ENCODE data around the gene NXPH4. TPM values are rescaled to one million over a fixed set of nuclear protein-coding genes. Genes with fewer than 3 reads are reported as not detected.

Gene NXPH4
- total and polyA plus RNA-seq, 10 of the 15 experiments (the other 5 are each of a cell fraction or from before 2014, with no cell fraction given) = 0.03 to 0.26 TPM; not detected in 8

DNA sequence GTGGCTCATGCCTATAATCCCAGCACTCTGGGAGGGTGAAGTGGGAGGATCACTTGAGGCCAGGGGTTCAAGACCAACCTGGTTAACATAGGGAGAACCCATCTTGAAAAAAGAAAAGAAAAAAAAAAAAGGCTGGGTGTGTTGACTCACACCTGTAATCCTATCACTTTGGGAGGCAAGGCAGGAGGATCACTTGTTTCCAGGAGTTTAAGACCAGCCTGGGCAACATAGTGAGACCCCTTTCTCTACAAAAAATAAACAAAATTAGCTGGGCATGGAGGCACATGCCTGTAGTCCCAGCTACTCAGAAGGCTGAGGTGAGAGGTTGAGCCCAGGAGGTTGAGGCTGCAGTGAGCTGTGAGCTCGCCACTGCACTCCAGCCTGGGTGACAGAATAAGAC, 46.2 kb upstream of the NXPH4 start:
- CTCF ChIA-PET = interaction anchor here (1.1 to 1.6 kb wide), 7 partner anchors 12 to 139 kb away, joined by 3 to 9 read pairs (median 5); no protein-coding TSS in a partner anchor
- RAD21 ChIA-PET (ENCODE audit: unreplicated experiment) = no interaction called here
- Histone ChIP-seq H2AFZ (ENCODE audit: control insufficient read depth, low read depth, low read length) (no peak overlapping the region), H3K27ac (ENCODE audit: control insufficient read depth, insufficient read depth) (no peak overlapping the region), H4K20me1 (ENCODE audit: control insufficient read depth, insufficient read depth) (peaks cover 3% of the 10 kb centered on the region; the same call in 1 of the 2 replicates), H3K4me1 (ENCODE audit: control insufficient read depth, insufficient read depth, low read length) (no peaks in the 10 kb centered on the region; the same call in 1 of the 2 replicates), H3K4me2 (ENCODE audit: control insufficient read depth, insufficient read depth) (no peak overlapping the region), H3K4me3 (no peak overlapping the region), H3K9me3 (replicated peaks; ENCODE audit: control insufficient read depth, insufficient read depth, low read length) (no peaks in the 10 kb centered on the region), H3K9ac (ENCODE audit: control insufficient read depth, insufficient read depth, low read length) (no peak overlapping the region), H3K79me2 (ENCODE audit: control insufficient read depth, insufficient read depth, low read length) (no peaks in the 10 kb centered on the region), H3K27me3 (replicated peaks in 1 of 2; ENCODE audit: control insufficient read depth in 2 of 2, insufficient read depth in 2 of 2, low read length in 1 of 2) (no peaks in the 10 kb centered on the region), H3K36me3 (ENCODE audit: control insufficient read depth in 2 of 2, insufficient read depth in 2 of 2, low read length in 1 of 2) (no peaks in the 10 kb centered on the region)
- ATAC-seq = no peak
- intact Hi-C loops (cut with micrococcal nuclease; ENCODE audit: unreplicated experiment) (no loop called here), in situ Hi-C loops (cut with MboI) (no loop called here)
- no peak for FAIRE-seq
- SMC1A ChIA-PET (ENCODE audit: uncharacterized antibody, unreplicated experiment) = interaction anchor here (0.6 kb wide), 1 partner anchor 46 kb away, joined by 4 read pairs; no protein-coding TSS in a partner anchor
- WGBS (ENCODE audit: insufficient coverage, insufficient replicate concordance, low lambda C conversion rate, missing lambda C conversion rate) = 0% methylated on average over 1 of the region's 1 CpG
- TF ChIP-seq ZNF207 (IDR thresholded peaks at IDR 0.05; ENCODE audit: borderline replicate concordance) (no peak), SIX5 (IDR thresholded peaks at IDR 0.05; ENCODE audit: low read depth, low read length, severe bottlenecking) (no peak), MEF2A (IDR thresholded peaks at IDR 0.05; ENCODE audit: insufficient read depth, low read depth, low read length) (no peak), PKNOX1 (IDR thresholded peaks at IDR 0.05) (no peak)
- BruUV-seq (replicated peaks) = no TSS peak
- DNase-seq (ENCODE audit: low read depth, low spot score) = no peak
- POLR2A ChIA-PET = no interaction called here

GRCh38 chr12:57170927-57171326, 45.7 kb upstream of the NXPH4 start:
- Histone ChIP-seq H3K9me3 (replicated peaks; ENCODE audit: control insufficient read depth, insufficient read depth, low read length) (no peaks in the 10 kb centered on the region), H3K4me3 (no peak overlapping the region), H3K79me2 (ENCODE audit: control insufficient read depth, insufficient read depth, low read length) (no peaks in the 10 kb centered on the region), H3K36me3 (ENCODE audit: control insufficient read depth in 2 of 2, insufficient read depth in 2 of 2, low read length in 1 of 2) (no peaks in the 10 kb centered on the region), H3K27ac (ENCODE audit: control insufficient read depth, insufficient read depth) (no peak overlapping the region), H2AFZ (ENCODE audit: control insufficient read depth, low read depth, low read length) (no peak overlapping the region), H3K4me2 (ENCODE audit: control insufficient read depth, insufficient read depth) (no peak overlapping the region), H3K4me1 (ENCODE audit: control insufficient read depth, insufficient read depth, low read length) (no peaks in the 10 kb centered on the region; the same call in 1 of the 2 replicates), H3K9ac (ENCODE audit: control insufficient read depth, insufficient read depth, low read length) (no peak overlapping the region), H3K27me3 (replicated peaks in 1 of 2; ENCODE audit: control insufficient read depth in 2 of 2, insufficient read depth in 2 of 2, low read length in 1 of 2) (no peaks in the 10 kb centered on the region), H4K20me1 (ENCODE audit: control insufficient read depth, insufficient read depth) (peaks cover 3% of the 10 kb centered on the region; the same call in 1 of the 2 replicates)
- BruUV-seq (replicated peaks) = no TSS peak
- ChIA-PET SMC1A (ENCODE audit: uncharacterized antibody, unreplicated experiment) (interaction anchor here (0.6 to 0.9 kb wide), 2 partner anchors 18 to 47 kb away, joined by 3 to 4 read pairs; no protein-coding TSS in a partner anchor), CTCF (interaction anchor here (1.1 to 1.6 kb wide), 7 partner anchors 12 to 140 kb away, joined by 3 to 9 read pairs (median 5); no protein-coding TSS in a partner anchor), RAD21 (ENCODE audit: unreplicated experiment) (no interaction called here), POLR2A (no interaction called here)
- FAIRE-seq (no peak), ATAC-seq (no peak), DNase-seq (ENCODE audit: low read depth, low spot score) (no peak)
- in situ Hi-C loops (cut with MboI) = no loop called here
- WGBS (ENCODE audit: insufficient coverage, insufficient replicate concordance, low lambda C conversion rate, missing lambda C conversion rate) = 16% methylated on average over 4 of the region's 4 CpGs
- intact Hi-C loops (cut with micrococcal nuclease; ENCODE audit: unreplicated experiment) = no loop called here
- no peak for TF ChIP-seq ZZZ3 (IDR thresholded peaks at IDR 0.05; ENCODE audit: control insufficient read depth, insufficient read length, low read depth)
- TF ChIP-seq, protein P1, sequence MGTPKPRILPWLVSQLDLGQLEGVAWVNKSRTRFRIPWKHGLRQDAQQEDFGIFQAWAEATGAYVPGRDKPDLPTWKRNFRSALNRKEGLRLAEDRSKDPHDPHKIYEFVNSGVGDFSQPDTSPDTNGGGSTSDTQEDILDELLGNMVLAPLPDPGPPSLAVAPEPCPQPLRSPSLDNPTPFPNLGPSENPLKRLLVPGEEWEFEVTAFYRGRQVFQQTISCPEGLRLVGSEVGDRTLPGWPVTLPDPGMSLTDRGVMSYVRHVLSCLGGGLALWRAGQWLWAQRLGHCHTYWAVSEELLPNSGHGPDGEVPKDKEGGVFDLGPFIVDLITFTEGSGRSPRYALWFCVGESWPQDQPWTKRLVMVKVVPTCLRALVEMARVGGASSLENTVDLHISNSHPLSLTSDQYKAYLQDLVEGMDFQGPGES (IDR thresholded peaks at IDR 0.05) = no peak
- no peak for TF ChIP-seq SREBF1 (IDR thresholded peaks at IDR 0.05; ENCODE audit: low read length)
- no peak for TF ChIP-seq RFX5 (IDR thresholded peaks at IDR 0.05; ENCODE audit: low read depth, low read length)
- no peak for TF ChIP-seq BCL11A (IDR thresholded peaks at IDR 0.05; ENCODE audit: low read depth, low read length)
- TF ChIP-seq, protein P2, sequence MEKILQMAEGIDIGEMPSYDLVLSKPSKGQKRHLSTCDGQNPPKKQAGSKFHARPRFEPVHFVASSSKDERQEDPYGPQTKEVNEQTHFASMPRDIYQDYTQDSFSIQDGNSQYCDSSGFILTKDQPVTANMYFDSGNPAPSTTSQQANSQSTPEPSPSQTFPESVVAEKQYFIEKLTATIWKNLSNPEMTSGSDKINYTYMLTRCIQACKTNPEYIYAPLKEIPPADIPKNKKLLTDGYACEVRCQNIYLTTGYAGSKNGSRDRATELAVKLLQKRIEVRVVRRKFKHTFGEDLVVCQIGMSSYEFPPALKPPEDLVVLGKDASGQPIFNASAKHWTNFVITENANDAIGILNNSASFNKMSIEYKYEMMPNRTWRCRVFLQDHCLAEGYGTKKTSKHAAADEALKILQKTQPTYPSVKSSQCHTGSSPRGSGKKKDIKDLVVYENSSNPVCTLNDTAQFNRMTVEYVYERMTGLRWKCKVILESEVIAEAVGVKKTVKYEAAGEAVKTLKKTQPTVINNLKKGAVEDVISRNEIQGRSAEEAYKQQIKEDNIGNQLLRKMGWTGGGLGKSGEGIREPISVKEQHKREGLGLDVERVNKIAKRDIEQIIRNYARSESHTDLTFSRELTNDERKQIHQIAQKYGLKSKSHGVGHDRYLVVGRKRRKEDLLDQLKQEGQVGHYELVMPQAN (conservative IDR thresholded peaks at IDR 0.05) = no peak
- TF ChIP-seq RAD51 (IDR thresholded peaks at IDR 0.05) = no peak
- no peak for TF ChIP-seq RELA (IDR thresholded peaks at IDR 0.05; ENCODE audit: borderline replicate concordance, partially characterized antibody)
- no peak for TF ChIP-seq ESRRA (IDR thresholded peaks at IDR 0.05; ENCODE audit: low read length)
- no peak for TF ChIP-seq NFXL1 (IDR thresholded peaks at IDR 0.05; ENCODE audit: borderline replicate concordance)
- no peak for TF ChIP-seq MTA2 (IDR thresholded peaks at IDR 0.05; ENCODE audit: low read depth)
